Epidermal melanocyte (primary cell): ENCODE results near the gene GON4L.
"Not testable (repeated sequence)": the region's sequence is repeated elsewhere in the genome, so short reads cannot be mapped to it uniquely, and the experiment has no call there.

Source experiments
- DNase-seq: peaks from one replicate; pipeline ENCODE4 v3.0.0; 2011; ENCODE audit warnings: low spot score; ENCODE audit not compliant: insufficient read length

The GON4L gene

GRCh38 chr1:155856975-155857930, at the start of gene GON4L:
Gene GON4L, minus strand, starts transcription at chr1:155857214. Its CDS starts 3,434 bp downstream, at chr1:155853780.
- DNase-seq: peak; percentile 88

- no peak for DNase-seq
Measured at GRCh38 chr1:155904261-155904660, 47.2 kb upstream of the GON4L start.

- DNase-seq: no peak
Measured at GRCh38 chr1:155900161-155900560, 43.1 kb upstream of the GON4L start.

- DNase-seq: no peak
Measured at GRCh38 chr1:155899683-155900082, 42.7 kb upstream of the GON4L start.

- no peak for DNase-seq
Measured at GRCh38 chr1:155898888-155899287, 41.9 kb upstream of the GON4L start.

- DNase-seq: no peak
Measured at GRCh38 chr1:155897746-155898145, 40.7 kb upstream of the GON4L start.

GRCh38 chr1:155896476-155896875, 39.5 kb upstream of the GON4L start:
- not testable (repeated sequence) for DNase-seq

- not testable (repeated sequence) for DNase-seq
Measured at GRCh38 chr1:155895617-155896016, 38.6 kb upstream of the GON4L start.

- peak; percentile 51 for DNase-seq
Measured at GRCh38 chr1:155893389-155894142, 36.6 kb upstream of the GON4L start.

- no peak for DNase-seq
Measured at GRCh38 chr1:155892796-155893195, 35.8 kb upstream of the GON4L start.

GRCh38 chr1:155890251-155890650, 33.2 kb upstream of the GON4L start:
- no peak for DNase-seq

GRCh38 chr1:155889566-155889965, 32.6 kb upstream of the GON4L start:
- no peak for DNase-seq

- DNase-seq: no peak
Measured at GRCh38 chr1:155888481-155888880, 31.5 kb upstream of the GON4L start.

- no peak for DNase-seq
Measured at GRCh38 chr1:155884982-155885381, 28.0 kb upstream of the GON4L start.

- DNase-seq: peak; percentile 38
Measured at GRCh38 chr1:155884031-155884960, 27.3 kb upstream of the GON4L start.

GRCh38 chr1:155882766-155883165, 25.8 kb upstream of the GON4L start:
- no peak for DNase-seq

GRCh38 chr1:155882235-155882634, 25.2 kb upstream of the GON4L start:
- no peak for DNase-seq

GRCh38 chr1:155880950-155881349, 23.9 kb upstream of the GON4L start:
- no peak for DNase-seq

GRCh38 chr1:155880251-155880650, 23.2 kb upstream of the GON4L start:
- no peak for DNase-seq

- DNase-seq: no peak
Measured at GRCh38 chr1:155877945-155878344, 20.9 kb upstream of the GON4L start.

- DNase-seq: no peak
Measured at GRCh38 chr1:155873860-155874259, 16.8 kb upstream of the GON4L start.
